ENCODE data around the gene TROAP.

TROAP gene

DNA sequence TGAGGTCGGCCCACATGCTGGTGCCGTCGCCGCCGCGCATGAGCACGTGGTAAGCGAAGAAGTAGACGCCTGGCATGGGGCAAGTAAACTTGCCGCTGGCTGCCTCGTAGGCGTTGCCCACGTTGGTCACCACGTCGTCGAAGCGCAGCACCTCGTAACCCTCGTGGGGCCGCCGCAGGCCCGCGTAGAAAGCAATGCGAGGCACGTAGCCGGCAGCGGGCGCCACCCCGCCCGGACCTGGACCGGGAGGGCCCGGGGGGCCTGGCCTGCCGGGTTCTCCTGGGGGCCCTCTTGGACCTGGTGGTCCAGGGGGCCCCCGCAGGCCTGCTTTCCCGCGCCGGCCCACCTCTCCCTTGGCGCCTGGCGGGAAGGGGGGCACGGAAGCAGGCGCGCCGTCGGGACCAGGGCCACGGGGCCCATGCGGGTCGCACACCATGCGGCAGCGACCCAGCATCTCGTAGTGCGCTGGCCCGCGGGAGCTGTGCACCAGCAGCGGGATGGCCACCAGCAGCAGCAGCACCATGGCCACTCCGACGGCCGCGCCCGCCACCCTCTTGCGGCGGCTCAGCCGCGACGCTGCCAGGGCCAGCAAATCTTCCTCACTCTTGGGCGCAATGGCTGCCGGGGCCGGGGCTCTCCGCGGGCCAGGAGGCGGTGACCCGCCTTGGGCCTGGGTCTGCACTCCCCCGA lies 13.0 kb downstream of the TROAP start:
- peak overlapping the region; percentile 31; the same call in 1 of the 2 replicates for H3K4me3 ChIP-seq (ENCODE audit: low read length)
- WGBS (ENCODE audit: insufficient coverage, insufficient read length), result no CpG with 5 or more reads among the region's 72 CpGs

DNA sequence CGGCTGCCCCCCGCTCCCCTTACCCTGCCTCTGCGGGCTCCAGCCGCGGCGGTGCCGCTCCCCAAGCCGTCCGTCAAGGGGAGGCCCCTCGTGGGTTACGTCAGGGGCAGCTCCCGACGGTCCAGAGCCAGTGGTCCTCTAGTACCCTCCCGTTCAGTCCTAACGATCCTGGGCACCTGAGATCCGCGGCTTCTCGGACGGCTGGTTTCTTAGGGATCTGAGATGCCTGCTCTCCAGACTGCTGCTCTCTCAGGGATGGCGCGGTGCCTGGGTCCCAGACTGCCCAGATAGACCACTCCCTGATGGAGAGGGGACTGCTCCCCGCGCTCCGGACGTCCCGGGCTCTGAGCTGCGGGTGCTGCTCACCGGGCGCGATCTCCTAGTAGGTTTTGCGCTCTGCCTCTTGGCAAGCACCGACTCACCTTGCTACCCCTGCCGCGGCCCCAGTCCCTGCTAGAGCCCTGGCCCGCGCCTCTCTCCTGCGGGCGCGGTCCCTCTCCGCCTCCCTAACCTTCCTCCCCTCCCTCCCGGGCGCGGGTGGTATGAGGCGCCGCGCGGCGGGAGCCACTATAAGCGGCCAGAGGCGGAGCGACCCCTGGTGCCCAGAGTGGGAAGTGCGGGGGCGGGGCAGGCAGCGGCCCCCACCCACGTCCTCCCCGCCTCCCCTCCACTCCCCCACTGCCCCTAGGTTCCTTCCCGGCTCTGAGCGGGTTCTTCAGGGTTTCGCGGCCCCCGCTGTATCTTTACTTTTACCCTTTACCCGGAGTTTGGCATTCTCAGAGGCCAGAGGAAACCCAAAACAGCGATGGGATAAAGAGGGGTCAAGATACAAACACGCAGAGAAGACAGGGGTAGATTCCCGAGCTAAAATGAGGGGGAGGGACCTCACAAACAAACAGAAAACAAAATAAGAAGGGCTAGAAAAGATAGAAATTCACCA lies 13.9 kb downstream of the TROAP start, which contains the start of gene C1QL4:
C1QL4 (minus strand) TSS at position 544 of the 940 bp plus-strand sequence. CDS start 711 bp downstream, outside the sequence.
- H3K36me3 ChIP-seq (ENCODE audit: control insufficient read depth, insufficient read depth, low read length), result no peaks in the 10 kb centered on the region; the same call in 1 of the 2 replicates
- H3K4me1 ChIP-seq (ENCODE audit: control insufficient read depth, insufficient read depth, low read length), result peaks cover 8% of the 10 kb centered on the region
- no peaks in the 10 kb centered on the region for H3K9me3 ChIP-seq (ENCODE audit: control insufficient read depth, insufficient read depth, low read length)
- H3K27me3 ChIP-seq (ENCODE audit: control insufficient read depth, insufficient read depth, low read length), result peaks cover 95% of the 10 kb centered on the region
- WGBS (ENCODE audit: insufficient coverage, insufficient read length), result no CpG with 5 or more reads among the region's 65 CpGs
- H3K27ac ChIP-seq (ENCODE audit: low read length), result no peak within 1 kb of the TSS
- no peak for DNase-seq (ENCODE audit: low read depth, low spot score)
- H3K4me3 ChIP-seq (ENCODE audit: low read length), result peak within 1 kb of the TSS; percentile 31; the same call in 1 of the 2 replicates

More for the DNA sequence above, 13.0 kb downstream of the TROAP start:
- no peaks in the 10 kb centered on the region for H3K9me3 ChIP-seq (ENCODE audit: control insufficient read depth, insufficient read depth, low read length)
- H3K4me1 ChIP-seq (ENCODE audit: control insufficient read depth, insufficient read depth, low read length), result peaks cover 6% of the 10 kb centered on the region
- H3K27me3 ChIP-seq (ENCODE audit: control insufficient read depth, insufficient read depth, low read length), result peaks cover 90% of the 10 kb centered on the region
- no peak for DNase-seq (ENCODE audit: low read depth, low spot score)
- H3K27ac ChIP-seq (ENCODE audit: low read length), result no peak overlapping the region
- no peaks in the 10 kb centered on the region; the same call in 1 of the 2 replicates for H3K36me3 ChIP-seq (ENCODE audit: control insufficient read depth, insufficient read depth, low read length)

DNA sequence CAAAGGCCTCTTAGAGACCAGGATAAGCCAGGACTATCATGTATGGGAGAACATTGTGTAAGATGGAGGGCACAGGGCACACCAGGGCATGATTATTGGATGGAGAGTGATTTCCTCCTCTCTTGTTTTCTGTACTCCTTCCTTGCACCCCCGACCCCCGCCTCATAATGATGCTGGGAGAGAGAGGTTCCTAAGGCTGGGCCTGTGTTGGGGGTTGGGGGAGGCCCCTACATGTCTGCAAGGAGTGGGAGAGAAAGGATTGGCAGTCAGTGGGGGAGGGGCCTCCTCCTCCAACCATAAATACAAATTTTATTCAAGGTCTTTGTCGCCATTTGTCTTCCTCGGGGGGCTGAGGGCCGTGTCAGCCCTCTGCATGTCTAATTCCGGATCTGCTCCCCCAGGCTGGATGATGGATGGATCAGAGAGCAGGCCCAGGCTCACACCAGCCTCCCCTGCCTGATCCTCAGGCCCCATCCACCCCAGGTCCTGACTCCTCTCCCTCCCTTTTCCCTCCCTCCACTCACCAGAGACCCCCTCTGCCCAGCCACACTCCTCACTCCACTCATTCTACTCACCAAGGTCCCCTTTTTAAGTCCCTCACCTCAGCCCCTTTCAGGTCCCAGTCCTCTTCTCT lies 15.9 kb downstream of the TROAP start:
- no peaks in the 10 kb centered on the region; the same call in 1 of the 2 replicates for H3K36me3 ChIP-seq (ENCODE audit: control insufficient read depth, insufficient read depth, low read length)
- no peak overlapping the region for H3K4me3 ChIP-seq (ENCODE audit: low read length)
- no CpG with 5 or more reads among the region's 6 CpGs for WGBS (ENCODE audit: insufficient coverage, insufficient read length)
- no peak overlapping the region for H3K27ac ChIP-seq (ENCODE audit: low read length)
- peaks cover 12% of the 10 kb centered on the region for H3K4me1 ChIP-seq (ENCODE audit: control insufficient read depth, insufficient read depth, low read length)
- no peak for DNase-seq (ENCODE audit: low read depth, low spot score)
- H3K9me3 ChIP-seq (ENCODE audit: control insufficient read depth, insufficient read depth, low read length), result no peaks in the 10 kb centered on the region
- H3K27me3 ChIP-seq (ENCODE audit: control insufficient read depth, insufficient read depth, low read length), result peaks cover 89% of the 10 kb centered on the region

DNA sequence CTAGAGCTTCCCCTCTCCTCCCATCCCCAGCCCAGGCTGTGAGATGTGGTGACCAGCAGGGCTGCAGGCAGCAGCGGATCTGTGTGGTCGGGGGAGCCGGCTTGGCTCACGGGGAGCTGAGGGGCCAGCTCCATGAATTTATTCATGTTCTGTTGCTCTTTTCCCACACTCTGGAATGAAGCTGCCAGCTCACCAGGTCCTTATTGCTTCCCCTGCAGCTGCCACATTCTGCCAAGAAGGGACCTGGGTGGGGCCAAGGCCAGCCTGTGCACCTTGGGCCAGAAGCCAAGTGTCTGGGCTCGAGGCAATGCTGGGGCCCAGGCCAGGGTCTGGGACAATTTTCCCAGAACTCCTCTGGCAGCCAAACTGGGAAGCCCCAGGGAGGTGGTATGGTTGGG lies 16.4 kb downstream of the TROAP start:
- Histone ChIP-seq H3K4me1 (ENCODE audit: control insufficient read depth, insufficient read depth, low read length) (peaks cover 12% of the 10 kb centered on the region), H3K4me3 (ENCODE audit: low read length) (no peak overlapping the region), H3K9me3 (ENCODE audit: control insufficient read depth, insufficient read depth, low read length) (no peaks in the 10 kb centered on the region), H3K27me3 (ENCODE audit: control insufficient read depth, insufficient read depth, low read length) (peaks cover 89% of the 10 kb centered on the region), H3K27ac (ENCODE audit: low read length) (no peak overlapping the region), H3K36me3 (ENCODE audit: control insufficient read depth, insufficient read depth, low read length) (no peaks in the 10 kb centered on the region; the same call in 1 of the 2 replicates)
- DNase-seq (ENCODE audit: low read depth, low spot score), result no peak
- WGBS (ENCODE audit: insufficient coverage, insufficient read length), result no CpG with 5 or more reads among the region's 5 CpGs

DNA sequence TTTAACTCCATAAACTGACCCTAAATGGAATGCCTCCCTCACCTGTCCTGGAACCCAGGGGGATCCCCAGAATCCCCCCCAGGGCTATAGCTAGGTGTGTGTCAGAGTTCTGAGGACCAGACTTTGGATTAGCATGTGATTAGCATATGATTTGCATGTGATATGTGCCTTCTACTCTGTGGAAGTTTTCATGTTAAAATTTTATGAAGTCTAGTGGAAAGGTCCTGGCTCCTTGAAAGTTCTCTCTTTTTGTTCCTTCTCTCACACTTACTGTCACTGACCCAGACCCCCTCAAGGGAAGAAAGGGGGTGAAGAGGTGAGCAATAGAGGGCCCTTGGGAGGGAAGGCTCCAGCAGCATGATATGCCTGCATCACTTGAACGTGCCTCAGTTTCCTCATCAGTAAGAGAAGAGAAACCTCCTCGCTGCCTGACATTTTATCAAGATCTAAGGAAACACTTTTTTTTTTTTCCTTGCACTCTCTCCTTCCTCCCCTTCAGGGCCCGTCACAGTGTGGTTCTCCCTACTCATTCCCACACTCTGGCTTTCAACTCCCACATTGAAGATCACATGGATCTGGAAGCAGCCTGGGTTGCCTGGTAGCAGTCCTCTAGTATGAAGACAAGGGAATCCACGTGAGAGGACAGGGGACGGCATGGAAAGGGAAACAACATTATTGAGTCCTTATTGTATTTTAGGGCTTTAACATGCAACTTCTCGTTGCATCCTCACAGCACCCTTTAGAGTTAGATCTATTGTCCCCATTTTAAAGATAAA lies 17.2 kb downstream of the TROAP start:
- H3K36me3 ChIP-seq (ENCODE audit: control insufficient read depth, insufficient read depth, low read length), result no peaks in the 10 kb centered on the region; the same call in 1 of the 2 replicates
- H3K4me3 ChIP-seq (ENCODE audit: low read length), result no peak overlapping the region
- no peak for DNase-seq (ENCODE audit: low read depth, low spot score)
- H3K27ac ChIP-seq (ENCODE audit: low read length), result no peak overlapping the region
- WGBS (ENCODE audit: insufficient coverage, insufficient read length), result no CpG with 5 or more reads among the region's 6 CpGs
- peaks cover 88% of the 10 kb centered on the region for H3K27me3 ChIP-seq (ENCODE audit: control insufficient read depth, insufficient read depth, low read length)
- H3K9me3 ChIP-seq (ENCODE audit: control insufficient read depth, insufficient read depth, low read length), result no peaks in the 10 kb centered on the region
- peaks cover 12% of the 10 kb centered on the region for H3K4me1 ChIP-seq (ENCODE audit: control insufficient read depth, insufficient read depth, low read length)

DNA sequence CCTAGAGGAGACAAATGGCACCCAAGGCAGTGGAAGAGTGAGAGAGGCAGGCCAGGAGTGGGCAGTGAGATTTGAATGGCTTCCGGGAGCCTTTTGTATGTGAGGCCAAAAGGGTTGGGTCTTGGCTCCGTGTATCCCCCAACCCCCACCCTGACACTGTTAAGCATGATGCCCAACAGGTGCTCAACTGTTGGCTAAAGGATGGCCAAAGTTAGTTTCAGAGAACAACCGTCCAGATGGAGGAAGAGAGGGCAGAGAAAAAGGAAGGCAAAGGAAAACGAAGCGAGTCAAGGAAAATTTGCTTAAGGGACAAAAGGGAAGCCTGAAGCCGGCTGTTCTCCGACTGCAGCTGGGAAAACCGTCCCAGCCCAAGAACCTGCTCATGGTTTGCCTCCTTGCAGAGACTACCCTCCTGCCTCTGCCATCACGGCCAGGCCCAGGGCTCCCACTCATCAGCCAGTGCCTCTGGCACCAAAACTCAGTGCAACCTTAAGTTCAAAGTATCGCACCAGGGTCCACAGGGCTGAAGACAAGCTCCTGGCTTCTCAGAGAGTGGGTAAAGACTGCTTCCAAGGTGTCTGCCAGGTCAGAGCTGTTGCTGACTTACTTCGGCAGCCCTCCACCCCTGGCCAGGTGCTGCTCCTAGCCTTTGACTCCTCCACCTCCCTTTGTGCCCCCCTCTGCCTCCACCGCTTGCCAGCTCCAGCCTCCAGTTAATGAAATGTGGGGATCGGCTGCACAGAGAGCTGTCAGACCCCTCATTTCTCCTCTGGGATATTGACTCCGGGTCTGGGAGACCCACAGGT lies 18.1 kb downstream of the TROAP start:
- no peaks in the 10 kb centered on the region for H3K9me3 ChIP-seq (ENCODE audit: control insufficient read depth, insufficient read depth, low read length)
- H3K27ac ChIP-seq (ENCODE audit: low read length), result no peak overlapping the region
- H3K27me3 ChIP-seq (ENCODE audit: control insufficient read depth, insufficient read depth, low read length), result peaks cover 88% of the 10 kb centered on the region
- peaks cover 12% of the 10 kb centered on the region for H3K4me1 ChIP-seq (ENCODE audit: control insufficient read depth, insufficient read depth, low read length)
- WGBS (ENCODE audit: insufficient coverage, insufficient read length), result no CpG with 5 or more reads among the region's 14 CpGs
- DNase-seq (ENCODE audit: low read depth, low spot score), result no peak
- peak overlapping the region; percentile 61; the same call in 1 of the 2 replicates for H3K4me3 ChIP-seq (ENCODE audit: low read length)
- no peaks in the 10 kb centered on the region; the same call in 1 of the 2 replicates for H3K36me3 ChIP-seq (ENCODE audit: control insufficient read depth, insufficient read depth, low read length)

DNA sequence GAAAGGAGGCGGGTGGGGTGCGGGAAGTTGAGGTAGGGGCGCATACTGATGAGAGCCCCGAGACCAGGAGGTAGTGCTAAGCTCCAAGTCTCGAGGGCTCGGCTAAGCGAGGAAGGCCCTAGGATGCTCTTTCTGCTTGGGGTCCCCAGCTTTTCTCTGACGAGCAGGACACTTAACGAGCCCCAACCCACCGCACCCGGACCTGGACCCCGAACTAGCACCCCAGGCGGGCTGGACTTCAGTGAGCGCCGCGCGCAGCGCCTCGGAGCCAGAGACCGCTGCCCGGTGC lies 18.7 kb downstream of the TROAP start:
- H3K4me1 ChIP-seq (ENCODE audit: control insufficient read depth, insufficient read depth, low read length), result peaks cover 10% of the 10 kb centered on the region
- peak overlapping the region; percentile 61; the same call in 1 of the 2 replicates for H3K4me3 ChIP-seq (ENCODE audit: low read length)

DNA sequence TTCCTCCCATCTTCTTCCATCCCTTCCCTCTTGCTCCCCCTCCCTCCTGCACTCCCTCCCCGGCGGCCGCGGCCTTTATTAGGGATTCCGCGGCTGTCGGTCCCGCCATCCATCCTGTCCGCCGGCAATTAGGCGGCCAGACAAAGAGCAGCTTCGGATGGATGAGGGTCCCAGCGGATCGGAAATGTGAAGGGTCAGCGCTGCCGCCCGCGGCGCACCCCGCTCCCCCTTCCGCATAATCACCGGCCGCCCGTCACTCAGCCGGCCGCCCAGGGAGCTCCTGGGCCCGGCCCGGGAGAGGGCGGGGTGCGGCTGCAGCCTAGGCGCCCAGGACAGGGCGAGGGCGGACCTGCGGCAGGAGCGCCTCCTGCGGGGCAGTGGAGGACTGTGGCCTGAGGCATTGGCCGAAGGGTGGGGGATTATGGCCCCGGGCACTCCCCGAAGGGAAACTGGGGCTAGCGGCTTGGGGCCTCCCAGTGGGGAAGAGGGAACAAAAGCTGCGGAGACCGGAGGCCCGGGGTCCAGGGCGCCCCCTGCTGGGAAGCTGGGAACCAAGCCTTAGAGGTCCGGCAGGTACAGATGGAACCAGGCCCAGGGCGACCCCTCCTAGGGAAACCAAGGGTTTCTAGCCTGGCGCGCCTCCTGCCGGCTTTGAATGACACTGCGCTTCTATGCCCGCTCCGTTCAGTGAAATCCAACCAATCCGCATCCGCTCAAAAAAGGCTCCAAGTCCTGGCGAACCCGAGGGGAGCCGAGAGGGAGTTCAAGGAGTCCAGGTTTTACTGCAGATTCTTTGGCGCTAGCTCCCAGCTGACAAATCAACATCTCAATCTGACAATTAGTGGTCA lies 19.2 kb downstream of the TROAP start:
- DNase-seq (ENCODE audit: low read depth, low spot score), result peak; percentile 97
- no peak overlapping the region for H3K27ac ChIP-seq (ENCODE audit: low read length)
- peaks cover 13% of the 10 kb centered on the region for H3K4me1 ChIP-seq (ENCODE audit: control insufficient read depth, insufficient read depth, low read length)
- no peaks in the 10 kb centered on the region for H3K9me3 ChIP-seq (ENCODE audit: control insufficient read depth, insufficient read depth, low read length)
- peaks cover 91% of the 10 kb centered on the region for H3K27me3 ChIP-seq (ENCODE audit: control insufficient read depth, insufficient read depth, low read length)
- WGBS (ENCODE audit: insufficient coverage, insufficient read length), result no CpG with 5 or more reads among the region's 58 CpGs
- no peaks in the 10 kb centered on the region for H3K36me3 ChIP-seq (ENCODE audit: control insufficient read depth, insufficient read depth, low read length)
- H3K4me3 ChIP-seq (ENCODE audit: low read length), result peak overlapping the region; percentile 61; the same call in 1 of the 2 replicates

More for the DNA sequence above, 18.7 kb downstream of the TROAP start:
- Histone ChIP-seq H3K36me3 (ENCODE audit: control insufficient read depth, insufficient read depth, low read length) (no peaks in the 10 kb centered on the region), H3K27ac (ENCODE audit: low read length) (no peak overlapping the region), H3K9me3 (ENCODE audit: control insufficient read depth, insufficient read depth, low read length) (no peaks in the 10 kb centered on the region), H3K27me3 (ENCODE audit: control insufficient read depth, insufficient read depth, low read length) (peaks cover 88% of the 10 kb centered on the region)
- no CpG with 5 or more reads among the region's 21 CpGs for WGBS (ENCODE audit: insufficient coverage, insufficient read length)
- no peak for DNase-seq (ENCODE audit: low read depth, low spot score)
